ENCODE data around the gene KLK11. TPM values are rescaled to one million over a fixed set of nuclear protein-coding genes. Genes with fewer than 3 reads are reported as not detected.
A peak's percentile ranks its signal among the peaks of the same experiment; 100 is the strongest.

The KLK11 gene
- total RNA-seq, 1 donor from 2014 or later = not detected

DNA sequence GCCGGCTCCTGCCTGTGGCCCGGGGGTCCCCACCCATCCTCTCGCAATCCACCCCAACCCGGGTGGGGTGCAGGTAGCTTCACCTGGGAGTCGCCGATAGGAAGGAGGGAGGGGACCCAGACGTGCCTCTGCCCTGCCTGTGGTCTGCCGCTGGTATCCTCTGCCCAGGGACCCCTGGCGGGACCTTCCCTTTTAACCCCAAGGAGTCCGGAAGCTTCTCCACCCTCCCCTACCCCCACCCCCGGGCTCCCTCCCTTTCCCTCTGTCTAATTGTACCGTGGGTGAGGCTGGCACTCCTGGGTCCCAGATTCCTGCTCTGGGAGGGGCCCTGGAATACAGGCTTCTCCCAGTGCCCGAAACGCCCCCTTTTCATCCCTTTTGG is 6.9 kb downstream of the KLK11 start, which contains the start of gene KLK10:
Gene KLK10, minus strand, starts transcription at position 166 of the 382 bp plus-strand sequence. CDS start 579 bp downstream, outside the sequence.
- H3K36me3 Mint-ChIP-seq (ENCODE audit: unreplicated experiment) = peaks cover 2% of the 10 kb centered on the region
- no peak within 1 kb of the TSS for H3K27ac Mint-ChIP-seq (ENCODE audit: unreplicated experiment)
- H3K4me3 Mint-ChIP-seq (ENCODE audit: unreplicated experiment) = no peak within 1 kb of the TSS
- peaks cover 6% of the 10 kb centered on the region for H3K4me1 Mint-ChIP-seq (ENCODE audit: unreplicated experiment)
- H3K27me3 Mint-ChIP-seq (ENCODE audit: unreplicated experiment) = peaks cover 29% of the 10 kb centered on the region
- no peaks in the 10 kb centered on the region for H3K9me3 Mint-ChIP-seq (ENCODE audit: unreplicated experiment)
- no peak for DNase-seq (ENCODE audit: extremely low spot score, unreplicated experiment)
- TF ChIP-seq, protein P1, sequence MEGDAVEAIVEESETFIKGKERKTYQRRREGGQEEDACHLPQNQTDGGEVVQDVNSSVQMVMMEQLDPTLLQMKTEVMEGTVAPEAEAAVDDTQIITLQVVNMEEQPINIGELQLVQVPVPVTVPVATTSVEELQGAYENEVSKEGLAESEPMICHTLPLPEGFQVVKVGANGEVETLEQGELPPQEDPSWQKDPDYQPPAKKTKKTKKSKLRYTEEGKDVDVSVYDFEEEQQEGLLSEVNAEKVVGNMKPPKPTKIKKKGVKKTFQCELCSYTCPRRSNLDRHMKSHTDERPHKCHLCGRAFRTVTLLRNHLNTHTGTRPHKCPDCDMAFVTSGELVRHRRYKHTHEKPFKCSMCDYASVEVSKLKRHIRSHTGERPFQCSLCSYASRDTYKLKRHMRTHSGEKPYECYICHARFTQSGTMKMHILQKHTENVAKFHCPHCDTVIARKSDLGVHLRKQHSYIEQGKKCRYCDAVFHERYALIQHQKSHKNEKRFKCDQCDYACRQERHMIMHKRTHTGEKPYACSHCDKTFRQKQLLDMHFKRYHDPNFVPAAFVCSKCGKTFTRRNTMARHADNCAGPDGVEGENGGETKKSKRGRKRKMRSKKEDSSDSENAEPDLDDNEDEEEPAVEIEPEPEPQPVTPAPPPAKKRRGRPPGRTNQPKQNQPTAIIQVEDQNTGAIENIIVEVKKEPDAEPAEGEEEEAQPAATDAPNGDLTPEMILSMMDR (IDR thresholded peaks at IDR 0.05) = no peak

DNA sequence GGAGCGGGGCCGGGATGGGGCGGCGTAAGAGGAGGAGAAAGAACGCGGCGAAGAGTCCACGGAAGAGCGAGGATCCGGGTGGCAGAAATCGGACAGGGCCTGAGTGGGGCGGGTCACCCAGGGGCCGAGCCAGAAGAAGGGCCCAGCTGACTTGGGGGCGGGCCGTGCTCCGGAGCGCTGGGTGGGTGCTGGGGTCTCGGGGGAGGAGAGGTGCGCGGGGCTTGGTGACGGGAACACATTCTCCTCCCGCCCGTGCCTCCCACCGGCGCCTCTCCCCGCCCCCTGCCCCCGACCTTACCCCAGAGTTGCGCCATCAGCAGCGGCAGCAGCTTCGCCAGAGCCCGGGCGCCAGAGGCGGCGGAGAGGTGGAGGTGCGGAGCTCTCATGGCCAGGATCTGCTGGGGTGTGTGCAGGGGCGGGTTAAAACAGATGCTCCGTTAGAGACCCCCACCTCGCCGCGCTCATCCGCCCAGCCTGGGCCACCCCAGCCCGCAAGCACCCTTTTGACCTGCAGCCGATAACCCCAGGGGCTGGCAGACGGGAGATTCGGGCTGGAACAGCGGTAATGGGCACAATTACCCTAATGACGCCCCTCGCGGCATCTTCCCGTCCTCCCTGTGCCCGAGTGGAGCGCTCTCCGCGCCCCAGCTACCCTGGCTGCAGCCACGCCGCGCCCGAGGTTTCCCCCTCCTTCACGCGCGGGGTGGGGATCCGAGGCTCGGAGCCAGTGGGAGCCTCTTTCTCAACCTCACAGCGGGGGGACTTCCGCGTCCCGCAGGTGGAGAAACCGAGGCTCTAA is 7.5 kb downstream of the KLK11 start:
- peaks cover 6% of the 10 kb centered on the region for H3K4me1 Mint-ChIP-seq (ENCODE audit: unreplicated experiment)
- no peak overlapping the region for H3K27ac Mint-ChIP-seq (ENCODE audit: unreplicated experiment)
- no peak for DNase-seq (ENCODE audit: extremely low spot score, unreplicated experiment)
- no peak overlapping the region for H3K4me3 Mint-ChIP-seq (ENCODE audit: unreplicated experiment)
- peaks cover 29% of the 10 kb centered on the region for H3K27me3 Mint-ChIP-seq (ENCODE audit: unreplicated experiment)
- TF ChIP-seq, protein P1 (IDR thresholded peaks at IDR 0.05) = no peak
- H3K9me3 Mint-ChIP-seq (ENCODE audit: unreplicated experiment) = no peaks in the 10 kb centered on the region
- H3K36me3 Mint-ChIP-seq (ENCODE audit: unreplicated experiment) = peaks cover 2% of the 10 kb centered on the region

- no peak overlapping the region for H3K27ac Mint-ChIP-seq (ENCODE audit: unreplicated experiment)
- H3K9me3 Mint-ChIP-seq (ENCODE audit: unreplicated experiment) = no peaks in the 10 kb centered on the region
- no peak for DNase-seq (ENCODE audit: extremely low spot score, unreplicated experiment)
- peaks cover 6% of the 10 kb centered on the region for H3K4me1 Mint-ChIP-seq (ENCODE audit: unreplicated experiment)
- TF ChIP-seq, protein P1 (IDR thresholded peaks at IDR 0.05) = peak; percentile 29
- H3K36me3 Mint-ChIP-seq (ENCODE audit: unreplicated experiment) = peaks cover 2% of the 10 kb centered on the region
- peaks cover 29% of the 10 kb centered on the region for H3K27me3 Mint-ChIP-seq (ENCODE audit: unreplicated experiment)
- H3K4me3 Mint-ChIP-seq (ENCODE audit: unreplicated experiment) = no peak overlapping the region
These were observed 9.4 kb downstream of the KLK11 start for GRCh38 chr19:51016798-51017683.

DNA sequence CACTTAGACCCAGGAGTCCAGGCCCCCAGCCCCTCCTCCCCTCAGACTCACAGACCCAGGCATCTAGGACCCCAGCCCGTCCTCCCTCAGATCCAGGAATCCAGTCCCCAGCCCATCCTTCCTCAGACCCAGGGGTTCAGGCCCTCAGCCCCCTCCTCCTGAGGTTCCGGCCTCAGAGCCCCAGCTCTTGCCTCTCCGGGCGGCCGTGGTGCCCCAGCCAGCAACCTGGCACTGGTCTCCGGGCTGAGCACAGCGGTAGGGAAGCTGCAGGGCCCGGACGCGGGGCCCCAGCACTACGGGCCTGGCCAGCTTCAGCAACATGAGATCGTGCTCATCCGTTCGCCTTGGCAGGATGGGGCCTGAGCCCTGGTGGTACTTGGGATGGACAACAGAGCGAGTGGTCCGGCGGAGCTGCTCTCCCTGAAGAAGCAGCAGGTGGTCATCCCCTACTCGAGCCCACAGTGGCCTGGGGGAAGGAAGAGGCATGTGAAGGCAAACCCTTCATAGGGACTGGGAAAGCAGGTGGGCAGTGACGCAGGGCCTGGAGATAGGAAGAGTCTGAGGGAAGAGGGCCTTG is 10.6 kb downstream of the KLK11 start:
- Mint-ChIP-seq H3K4me3 (ENCODE audit: unreplicated experiment) (no peak overlapping the region), H3K27ac (ENCODE audit: unreplicated experiment) (no peak overlapping the region), H3K4me1 (ENCODE audit: unreplicated experiment) (peaks cover 6% of the 10 kb centered on the region), H3K36me3 (ENCODE audit: unreplicated experiment) (peaks cover 2% of the 10 kb centered on the region), H3K9me3 (ENCODE audit: unreplicated experiment) (no peaks in the 10 kb centered on the region), H3K27me3 (ENCODE audit: unreplicated experiment) (peaks cover 29% of the 10 kb centered on the region)
- TF ChIP-seq, protein P1 (IDR thresholded peaks at IDR 0.05) = no peak
- DNase-seq (ENCODE audit: extremely low spot score, unreplicated experiment) = no peak

All from osteocyte (in vitro differentiated cells).